Neural cell (in vitro differentiated cells): Measurements from ENCODE around the gene REPIN1.

Source experiments
- CTCF ChIP-seq: fragments of 450-650 bp; IDR thresholded peaks from 2 replicates; pipeline ENCODE4 v1.5.1; 2014; ENCODE audit warnings: antibody characterized with exemption, mild to moderate bottlenecking, moderate library complexity; ENCODE audit not compliant: poor library complexity, severe bottlenecking
- EP300 ChIP-seq: fragments of 450-650 bp; conservative IDR thresholded peaks from 2 replicates; pipeline ENCODE4 v1.6.1; 2014; ENCODE audit warnings: antibody characterized with exemption, mild to moderate bottlenecking, moderate library complexity; ENCODE audit not compliant: poor library complexity, severe bottlenecking
- MXI1 ChIP-seq: fragments of 450-650 bp; conservative IDR thresholded peaks from 2 replicates; pipeline ENCODE4 v1.6.1; 2014; ENCODE audit warnings: antibody characterized with exemption, mild to moderate bottlenecking; ENCODE audit not compliant: poor library complexity, severe bottlenecking
- POLR2AphosphoS5 ChIP-seq: IDR thresholded peaks from 2 replicates; pipeline ENCODE4 v1.6.1; 2012
- RAD21 ChIP-seq: fragments of 450-650 bp; conservative IDR thresholded peaks from 2 replicates; pipeline ENCODE4 v1.6.1; 2014; ENCODE audit warnings: antibody characterized with exemption, mild to moderate bottlenecking, moderate library complexity
- TAF1 ChIP-seq: IDR thresholded peaks from 2 replicates; pipeline ENCODE4 v1.6.1; 2012; ENCODE audit warnings: low read depth

DNA sequence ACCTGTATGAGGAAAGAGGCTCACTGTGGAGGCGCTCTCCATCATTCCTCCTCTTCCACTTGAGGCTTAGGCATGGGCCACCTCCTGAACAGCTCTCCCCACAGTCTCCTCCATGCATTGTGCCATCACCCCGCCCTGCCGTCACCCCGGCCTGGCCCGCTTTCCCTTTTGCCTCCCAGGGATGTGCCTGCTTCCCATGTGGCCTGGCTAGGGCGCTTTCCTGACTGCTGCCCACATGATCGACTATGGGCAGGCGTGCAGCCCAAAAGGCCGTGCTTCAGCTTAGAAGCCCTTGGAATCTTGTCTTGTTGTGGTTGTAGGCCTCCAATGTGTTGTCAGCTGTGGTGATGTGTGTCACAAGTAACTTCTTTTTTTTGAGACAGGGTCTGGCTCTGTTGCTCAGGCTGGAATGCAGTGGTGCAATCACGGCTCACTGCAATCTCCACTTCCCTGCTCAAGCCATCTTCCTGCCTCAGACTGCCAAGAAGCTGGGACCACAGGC is 43.5 kb upstream of the REPIN1 start:
- TF ChIP-seq CTCF = no peak
- no peak for TF ChIP-seq MXI1
- no peak for TF ChIP-seq TAF1
- TF ChIP-seq EP300 = no peak
- TF ChIP-seq POLR2AphosphoS5 = no peak
- TF ChIP-seq RAD21 = no peak
